G401.6 (cell line): ENCODE measurements around the gene EVI5.

ENCODE experiments used
- FAIRE-seq: peaks from 2 replicates; lab custom pipeline; 2012; peaks lifted over from hg19 to GRCh38; lab: Jason Lieb, UNC

The EVI5 gene

GRCh38 chr1:92482665-92483609 is 302.0 kb downstream of the EVI5 start:
- no peak for FAIRE-seq

GRCh38 chr1:92481971-92482664 is 302.8 kb downstream of the EVI5 start:
- no peak for FAIRE-seq

DNA sequence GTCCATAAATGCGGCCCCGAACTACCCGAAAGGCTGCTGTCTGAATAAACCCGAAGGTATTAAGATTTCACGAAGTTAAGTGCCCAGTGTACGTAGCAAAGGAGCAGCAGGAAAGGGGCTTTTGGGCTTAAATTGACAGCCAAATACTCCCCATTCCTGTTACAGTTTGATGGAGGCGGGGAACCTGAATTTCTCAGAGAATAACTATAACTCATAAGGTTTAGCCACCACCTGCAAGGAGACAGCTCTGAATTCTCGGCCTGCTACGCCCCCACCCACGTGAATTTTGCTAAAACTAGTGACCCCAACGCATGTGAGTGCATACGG is 303.3 kb downstream of the EVI5 start:
- FAIRE-seq: no peak

GRCh38 chr1:92480813-92481598 is 303.9 kb downstream of the EVI5 start:
- no peak for FAIRE-seq

DNA sequence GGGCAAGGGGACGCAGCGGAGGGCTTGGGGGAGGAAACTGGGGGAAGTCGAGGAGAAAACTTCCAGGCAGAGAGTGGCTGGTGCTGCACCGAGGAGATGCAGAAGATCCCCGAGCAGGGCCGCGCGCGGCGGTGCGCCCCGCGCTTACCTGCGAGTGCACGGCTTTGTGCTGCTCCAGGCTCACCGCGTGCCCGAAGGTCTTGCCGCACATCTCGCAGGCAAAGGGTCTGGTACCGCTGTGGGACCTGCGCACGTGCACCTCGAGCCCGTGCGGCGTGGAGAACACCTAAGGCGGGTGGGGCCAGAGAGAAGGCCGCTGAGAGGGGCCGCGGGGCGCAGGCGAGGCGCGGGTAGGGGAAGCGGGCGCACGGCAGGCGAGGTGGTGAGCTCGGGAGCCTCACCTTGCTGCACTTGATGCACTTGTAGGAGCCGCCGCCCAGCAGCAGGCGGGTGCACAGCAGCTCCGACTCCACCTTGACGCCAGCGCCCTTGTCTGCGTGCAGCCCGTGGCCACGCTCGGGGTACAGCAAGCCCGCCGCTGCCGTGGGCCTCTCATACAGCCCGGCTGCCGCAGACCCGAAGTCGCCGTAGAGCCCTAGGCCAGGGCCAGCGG is 304.6 kb downstream of the EVI5 start:
- no peak for FAIRE-seq

GRCh38 chr1:92479587-92479986 is 305.3 kb downstream of the EVI5 start:
- no peak for FAIRE-seq

DNA sequence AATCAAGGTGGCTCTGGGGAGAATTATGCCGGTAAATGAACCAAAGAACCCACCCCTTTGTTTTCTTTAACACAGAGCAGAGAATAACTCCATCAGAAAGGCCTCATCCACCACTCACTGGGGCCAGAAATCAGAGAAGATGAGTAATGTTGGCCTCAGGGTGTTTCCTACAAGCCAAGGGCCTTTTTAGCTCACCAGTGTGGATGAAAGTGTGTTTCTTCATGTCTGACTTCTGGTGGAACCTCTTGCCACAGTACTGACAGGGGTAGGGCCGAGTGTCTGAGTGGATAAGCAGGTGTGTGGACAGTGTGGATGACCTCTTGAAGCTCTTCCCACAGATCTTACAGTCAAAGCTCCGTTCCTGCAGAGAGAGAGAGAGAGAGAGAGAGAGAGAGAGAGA is 306.5 kb downstream of the EVI5 start:
- FAIRE-seq: no peak

GRCh38 chr1:92476071-92476631 is 308.8 kb downstream of the EVI5 start:
- FAIRE-seq: no peak

GRCh38 chr1:92475029-92475428 is 309.9 kb downstream of the EVI5 start:
- FAIRE-seq: no peak

DNA sequence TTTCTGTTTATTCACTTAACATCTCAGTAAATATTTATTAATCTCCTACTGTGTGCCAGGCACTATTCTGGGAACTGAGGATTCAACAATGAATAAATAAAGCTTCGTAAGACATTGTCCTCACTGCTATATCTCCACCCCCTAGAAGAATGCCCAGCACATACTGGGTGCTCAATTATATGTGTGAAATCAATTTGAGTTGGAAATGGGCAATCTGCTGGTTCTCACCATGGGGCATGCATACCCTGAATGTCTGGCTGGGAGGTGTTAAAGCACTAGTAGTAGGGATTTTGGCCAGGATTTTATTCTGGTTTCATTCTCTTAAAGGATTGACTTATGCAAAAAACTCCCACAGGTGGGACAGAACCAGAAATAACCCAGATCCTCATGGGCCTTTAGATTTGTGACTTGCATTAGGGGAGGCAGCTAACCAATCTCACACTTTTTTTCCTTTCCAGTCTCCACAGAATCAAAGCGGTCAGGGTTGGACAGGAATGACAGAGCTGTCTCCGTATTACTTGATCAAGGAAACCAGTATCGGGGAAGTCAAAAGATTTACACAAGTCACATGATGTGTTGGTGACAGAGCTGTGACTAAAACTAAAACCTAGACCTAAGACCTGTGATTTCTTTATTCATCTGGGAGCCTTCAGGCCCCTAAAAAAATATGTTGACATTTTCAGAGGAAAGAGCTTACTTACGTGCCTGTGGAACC is 311.0 kb downstream of the EVI5 start:
- no peak for FAIRE-seq

DNA sequence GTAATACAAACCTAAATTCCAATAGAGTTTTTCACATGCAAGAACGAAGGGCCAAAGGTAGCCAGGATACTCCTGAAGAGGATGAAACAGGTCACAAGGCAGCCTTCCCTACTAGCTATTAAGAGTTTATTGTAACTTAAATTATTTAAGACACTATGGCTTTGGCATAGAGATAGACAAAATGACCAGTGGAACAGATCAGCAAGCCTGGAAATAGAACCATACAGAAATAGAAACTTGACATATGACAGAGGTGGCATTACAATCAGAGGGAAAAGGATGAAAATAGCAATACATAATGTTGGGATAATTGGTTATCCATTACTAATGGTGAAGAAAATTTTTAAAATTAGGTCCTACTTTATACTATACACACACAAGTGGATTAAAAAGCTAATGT is 314.7 kb downstream of the EVI5 start:
- FAIRE-seq: no peak

GRCh38 chr1:92466683-92467352 is 318.1 kb downstream of the EVI5 start:
- no peak for FAIRE-seq

DNA sequence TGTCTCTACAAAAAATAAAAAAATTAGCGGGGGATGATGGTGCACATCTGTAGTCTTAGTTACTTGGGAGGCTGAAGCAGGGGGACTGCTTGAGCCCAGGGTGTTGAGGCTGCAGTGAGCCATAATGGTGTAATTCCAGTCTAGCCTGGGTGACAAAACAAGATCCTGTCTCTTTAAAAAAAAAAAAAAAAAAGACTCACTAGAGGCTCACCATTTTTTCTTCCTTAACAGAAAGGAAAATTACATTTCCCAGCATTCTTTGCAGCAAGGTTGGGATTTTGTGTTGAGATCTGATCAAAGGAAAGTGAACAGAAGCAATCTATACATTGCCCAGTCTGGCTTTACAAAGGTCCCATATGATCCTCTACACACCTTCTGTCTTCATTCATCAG is 319.7 kb downstream of the EVI5 start:
- FAIRE-seq: no peak

DNA sequence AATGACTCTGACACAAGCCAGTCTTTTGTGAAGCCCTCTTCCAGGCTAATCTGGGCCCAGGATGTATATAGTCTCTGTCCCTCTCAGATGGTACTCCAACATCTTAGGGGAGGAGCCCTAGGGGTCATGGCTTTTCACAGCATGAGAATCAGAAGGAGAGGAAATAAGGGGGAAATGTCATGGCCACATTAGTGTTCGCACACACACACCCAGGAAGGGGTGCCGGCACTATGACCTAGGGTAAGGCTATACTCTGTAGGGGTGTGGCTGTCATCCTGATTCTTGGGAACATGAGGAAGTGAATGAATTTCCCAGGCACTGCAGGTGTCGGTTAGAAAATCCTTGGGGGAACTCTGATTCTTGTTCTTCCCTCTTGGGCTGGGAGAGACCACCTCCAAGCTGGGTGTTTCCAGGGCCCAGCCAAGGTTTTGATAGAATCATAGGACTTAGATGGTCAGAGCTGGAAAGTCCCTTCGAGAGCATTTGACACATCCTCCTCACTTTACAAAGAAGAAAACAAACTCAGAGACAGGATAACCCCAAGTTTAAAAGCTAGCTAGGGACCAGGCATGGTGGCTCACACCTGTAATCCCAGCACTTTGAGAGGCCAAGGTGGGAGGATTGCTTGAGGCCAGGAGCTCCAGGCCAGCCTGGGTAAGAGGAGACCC is 320.2 kb downstream of the EVI5 start:
- FAIRE-seq: no peak

- FAIRE-seq: no peak
Measured at GRCh38 chr1:92461364-92462097, 323.4 kb downstream of the EVI5 start.

DNA sequence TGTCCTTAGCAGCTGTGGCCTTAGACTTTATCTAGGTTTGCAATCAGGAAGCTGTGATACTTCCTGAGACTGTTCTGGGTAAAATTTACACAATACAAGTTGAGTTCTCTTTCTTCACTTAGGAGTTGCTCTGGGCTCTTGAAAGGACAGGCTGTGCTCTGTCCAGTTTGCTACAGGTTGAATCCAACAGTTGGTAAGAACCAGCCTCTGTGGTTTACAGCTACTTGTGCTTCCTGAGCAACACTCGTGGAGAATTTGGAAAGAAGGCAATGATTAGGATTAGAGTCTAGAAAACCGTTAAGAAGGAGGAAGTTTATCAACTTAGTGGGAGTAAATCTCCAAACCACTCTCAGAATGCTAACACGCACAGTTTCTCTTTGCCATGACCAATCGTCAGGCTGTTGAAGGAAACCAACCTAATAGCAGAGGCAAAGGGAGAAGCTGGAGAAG is 325.0 kb downstream of the EVI5 start:
- no peak for FAIRE-seq
